Nucleus accumbens (tissue), 56 donors: ENCODE results near the gene TAF9.
"Not testable (repeated sequence)": the region's sequence is repeated elsewhere in the genome, so short reads cannot be mapped to it uniquely, and the experiment has no call there.

Source experiments
- DNase-seq, 56 donors: peaks; one replicate each; lab custom pipeline; 2025; lab: John Stamatoyannopoulos, UW

The TAF9 gene

GRCh38 chr5:69369340-69370121 is at the start of gene TAF9, which contains the start of the genes AK6 and RAD17:
TSS of gene TAF9 (minus strand) at chr5:69369520. CDS start at chr5:69365737, 3,783 bp downstream.
TSS of gene AK6 (minus strand) at chr5:69369520. CDS start at chr5:69369490, 30 bp downstream.
TSS of gene RAD17 (plus strand) at chr5:69369818. CDS start at chr5:69372209, 2,391 bp downstream.
- peak; percentile 79 to 99 (median 93) for DNase-seq

GRCh38 chr5:69418554-69418953 is 49.2 kb upstream of the TAF9 start:
- no peak for DNase-seq

GRCh38 chr5:69416699-69417098 is 47.4 kb upstream of the TAF9 start:
- no peak for DNase-seq

GRCh38 chr5:69416180-69416579 is 46.9 kb upstream of the TAF9 start:
- DNase-seq, result no peak

- DNase-seq, result no peak
Observed at GRCh38 chr5:69415584-69415958, 46.3 kb upstream of the TAF9 start.

GRCh38 chr5:69414885-69415583 is 45.7 kb upstream of the TAF9 start, which contains the start of gene MARVELD2:
TSS of gene MARVELD2 (plus strand) at chr5:69415116. CDS start at chr5:69419386, 4,270 bp downstream.
- DNase-seq, result peak in 31 of 56 donors; percentile 1 to 53 (median 10)

- DNase-seq, result no peak
Observed at GRCh38 chr5:69404659-69405330, 35.5 kb upstream of the TAF9 start.

GRCh38 chr5:69378376-69378775 is 9.1 kb upstream of the TAF9 start:
- DNase-seq, result no peak

- no peak for DNase-seq
Observed at GRCh38 chr5:69374911-69375446, 5.7 kb upstream of the TAF9 start.

GRCh38 chr5:69372394-69372793 is 3.1 kb upstream of the TAF9 start:
- DNase-seq, result no peak

GRCh38 chr5:69370335-69370734 is 1.0 kb upstream of the TAF9 start:
- DNase-seq, result not testable (repeated sequence)

- peak in 2 of 56 donors; percentile 33 to 79 for DNase-seq
Observed at GRCh38 chr5:69368458-69369339, 621 bp downstream of the TAF9 start.

GRCh38 chr5:69367697-69368279 is 1.5 kb downstream of the TAF9 start:
- DNase-seq, result no peak

GRCh38 chr5:69364850-69365249 is 4.5 kb downstream of the TAF9 start:
- DNase-seq, result no peak

GRCh38 chr5:69364414-69364813 is 4.9 kb downstream of the TAF9 start:
- DNase-seq, result no peak

GRCh38 chr5:69360442-69360841 is 8.9 kb downstream of the TAF9 start:
- no peak for DNase-seq

- DNase-seq, result no peak
Observed at GRCh38 chr5:69359699-69360098, 9.6 kb downstream of the TAF9 start.

GRCh38 chr5:69350664-69351063 is 18.7 kb downstream of the TAF9 start:
- no peak for DNase-seq

- no peak for DNase-seq
Observed at GRCh38 chr5:69343083-69343482, 26.2 kb downstream of the TAF9 start.
